Neuronal stem cell (in vitro differentiated cells): ENCODE measurements around the gene LPP.

Source experiments
- DNase-seq: peaks from one replicate; pipeline ENCODE4 v3.0.0-alpha.2; 2013; ENCODE audit warnings: low spot score
- H2AFZ ChIP-seq: one replicate; pipeline ENCODE4 v1.6.1; 2013; ENCODE audit warnings: mild to moderate bottlenecking, low read length, inconsistent platforms
- H2AK5ac ChIP-seq: 2 replicates; pipeline ENCODE4 v1.6.1; 2013; ENCODE audit warnings: low read depth, mild to moderate bottlenecking, inconsistent platforms, low read length, moderate library complexity, mixed read lengths
- H2BK120ac ChIP-seq: 2 replicates; pipeline ENCODE4 v1.6.1; 2013; ENCODE audit warnings: low read depth, mild to moderate bottlenecking, inconsistent platforms, low read length, moderate library complexity, mixed read lengths
- H2BK12ac ChIP-seq: one replicate; pipeline ENCODE4 v1.6.1; 2013; ENCODE audit warnings: low read length, inconsistent platforms
- H2BK15ac ChIP-seq: 2 replicates; pipeline ENCODE4 v1.6.1; 2013; ENCODE audit warnings: mild to moderate bottlenecking, low read length, inconsistent platforms, mixed read lengths
- H2BK5ac ChIP-seq: one replicate; pipeline ENCODE4 v1.6.1; 2013; ENCODE audit warnings: inconsistent platforms, mild to moderate bottlenecking, low read length, moderate library complexity
- H3K14ac ChIP-seq: one replicate; pipeline ENCODE4 v1.6.1; 2013; ENCODE audit warnings: low read length, inconsistent platforms
- H3K18ac ChIP-seq: 2 replicates; pipeline ENCODE4 v1.6.1; 2013; ENCODE audit warnings: low read length, inconsistent platforms
- H3K23ac ChIP-seq: 2 replicates; pipeline ENCODE4 v1.6.1; 2013; ENCODE audit warnings: low read depth, mild to moderate bottlenecking, mixed read lengths, low read length, inconsistent platforms; ENCODE audit not compliant: poor library complexity
- H3K27ac ChIP-seq: replicated peaks from 3 replicates; pipeline ENCODE4 v1.5.1; 2013; ENCODE audit warnings: low read length, inconsistent platforms
- H3K27me3 ChIP-seq, 3 experiments: 2 replicates each; pipeline ENCODE4 v1.6.1; 2013; ENCODE audit warnings: low read length in 3 of 3, mild to moderate bottlenecking in 2 of 3, inconsistent platforms in 1 of 3, low read depth in 1 of 3, mixed read lengths in 1 of 3, moderate library complexity in 1 of 3; ENCODE audit not compliant: control insufficient read depth in 3 of 3, insufficient read depth in 3 of 3
- H3K36me3 ChIP-seq, 2 donors: replicated peaks in 1 of 2; 2 replicates each; pipeline ENCODE4 v1.6.1; 2013; ENCODE audit warnings: low read length in 2 of 2; ENCODE audit not compliant: control insufficient read depth in 2 of 2, insufficient read depth in 2 of 2
- H3K4ac ChIP-seq: 2 replicates; pipeline ENCODE4 v1.6.1; 2013; ENCODE audit warnings: inconsistent platforms, mild to moderate bottlenecking, low read length, moderate library complexity
- H3K4me1 ChIP-seq, 2 donors: 1 replicate in 1 of 2; 2 replicates in 1 of 2; pipeline ENCODE4 v1.6.1; 2013; ENCODE audit warnings: low read length in 2 of 2, low read depth in 1 of 2; ENCODE audit not compliant: control insufficient read depth in 2 of 2, insufficient read depth in 1 of 2
- H3K4me2 ChIP-seq: one replicate; pipeline ENCODE4 v1.6.1; 2013; ENCODE audit warnings: mild to moderate bottlenecking, low read length, inconsistent platforms; ENCODE audit not compliant: insufficient read depth, poor library complexity, severe bottlenecking
- H3K4me3 ChIP-seq, 2 donors: 2 replicates each; pipeline ENCODE4 v1.5.1; 2013; ENCODE audit warnings: low read length in 2 of 2, mild to moderate bottlenecking in 2 of 2, inconsistent platforms in 1 of 2, moderate library complexity in 1 of 2
- H3K79me1 ChIP-seq: one replicate; pipeline ENCODE4 v1.6.1; 2013; ENCODE audit warnings: low read depth, mild to moderate bottlenecking, inconsistent platforms, low read length, moderate library complexity
- H3K9ac ChIP-seq: one replicate; pipeline ENCODE4 v1.6.1; 2013; ENCODE audit warnings: mild to moderate bottlenecking, low read depth, low read length, inconsistent platforms; ENCODE audit not compliant: poor library complexity
- H3K9me3 ChIP-seq, 2 donors: replicated peaks in 1 of 2; 2 replicates each; pipeline versions ENCODE3 to v1.6.1; 2013; ENCODE audit warnings: low read length in 2 of 2, mild to moderate bottlenecking in 2 of 2, inconsistent platforms in 1 of 2, low read depth in 1 of 2, mixed read lengths in 1 of 2, moderate library complexity in 1 of 2; ENCODE audit not compliant: control insufficient read depth in 2 of 2, insufficient read depth in 1 of 2
- H4K8ac ChIP-seq: one replicate; pipeline ENCODE4 v1.6.1; 2013; ENCODE audit warnings: low read depth, mild to moderate bottlenecking, inconsistent platforms, low read length, moderate library complexity
- H4K91ac ChIP-seq: one replicate; pipeline ENCODE4 v1.6.1; 2013; ENCODE audit warnings: low read length, low read depth, mild to moderate bottlenecking, inconsistent platforms; ENCODE audit not compliant: poor library complexity
- whole genome bisulfite sequencing, 2 donors: extraction: QIAGEN DNeasy Blood & Tissue Kit; methylation state at CpG; one replicate each; pipeline ENCODE4 v1.1.7; 2013; ENCODE audit warnings: missing lambda C conversion rate in 2 of 2, mixed read lengths in 1 of 2; ENCODE audit not compliant: insufficient read length in 2 of 2, insufficient replicate concordance in 1 of 2; ENCODE audit errors: extremely low coverage in 2 of 2; 5-methylcytosine and 5-hydroxymethylcytosine counted together

The LPP gene

DNA sequence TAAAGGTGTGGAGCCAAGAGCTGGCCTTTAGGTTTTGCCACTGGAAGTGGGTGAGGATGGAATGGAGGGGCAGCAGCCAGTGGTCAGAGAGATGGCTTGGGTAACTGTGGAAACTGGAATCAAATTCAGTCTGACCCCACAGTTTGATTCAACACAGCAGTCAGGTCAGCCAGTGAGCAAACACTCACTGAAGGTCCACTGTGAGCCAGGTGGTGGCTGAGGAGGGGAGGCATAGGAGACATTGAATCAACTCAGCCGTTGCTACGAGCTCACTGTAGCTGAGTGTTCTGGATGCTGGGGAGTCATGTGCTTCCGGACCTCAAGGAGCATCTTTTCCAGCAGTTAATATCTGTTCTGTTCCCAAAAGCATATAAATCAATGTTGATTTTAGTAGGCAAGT, 37.5 kb downstream of the LPP start:
- no peak overlapping the region for H4K91ac ChIP-seq
- H3K4me1 ChIP-seq, result peaks cover 4 to 7% of the 10 kb centered on the region in 2 donors
- no peak overlapping the region for H3K4me3 ChIP-seq
- H3K27ac ChIP-seq, result no peak overlapping the region
- no peak overlapping the region for H2BK120ac ChIP-seq
- DNase-seq, result no peak
- H2BK5ac ChIP-seq, result no peak overlapping the region
- no peak overlapping the region for H3K18ac ChIP-seq
- no peak overlapping the region for H2AFZ ChIP-seq
- no peak overlapping the region for H3K4me2 ChIP-seq
- no peak overlapping the region for H3K14ac ChIP-seq
- H3K36me3 ChIP-seq, result peaks cover 2 to 40% of the 10 kb centered on the region in 2 donors
- no peaks in the 10 kb centered on the region for H3K9me3 ChIP-seq
- no peak overlapping the region for H2AK5ac ChIP-seq
- H3K9ac ChIP-seq, result no peak overlapping the region
- H3K27me3 ChIP-seq, result no peaks in the 10 kb centered on the region
- no peak overlapping the region for H2BK15ac ChIP-seq
- no peak overlapping the region for H4K8ac ChIP-seq
- H3K79me1 ChIP-seq, result no peaks in the 10 kb centered on the region
- no peak overlapping the region for H3K23ac ChIP-seq
- WGBS, 2 donors, result no CpG with 5 or more reads among the region's 3 CpGs
- H3K4ac ChIP-seq, result no peak overlapping the region
- no peak overlapping the region for H2BK12ac ChIP-seq

DNA sequence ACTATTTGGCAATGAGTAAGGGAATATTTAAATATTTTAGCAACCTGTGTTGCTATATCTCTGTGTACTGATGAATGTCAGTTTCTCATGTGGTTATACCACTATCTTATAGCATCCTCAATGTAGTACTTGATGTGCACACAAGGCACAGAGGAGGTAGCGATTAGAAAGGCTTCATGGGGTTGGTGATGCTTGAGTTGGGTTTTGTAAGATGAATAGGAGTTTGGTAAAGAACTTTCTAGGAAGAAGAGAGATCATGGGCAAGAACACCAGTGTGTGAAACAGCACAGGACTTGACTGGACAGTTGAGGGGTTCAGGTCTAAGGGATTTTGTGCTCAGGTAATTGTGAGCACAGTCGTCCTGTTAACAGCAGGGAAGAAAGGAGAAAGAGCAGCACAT, 38.1 kb downstream of the LPP start:
- Histone ChIP-seq H3K14ac (no peak overlapping the region), H3K79me1 (peaks cover under 1% of the 10 kb centered on the region), H2AK5ac (no peak overlapping the region), H2BK120ac (no peak overlapping the region), H3K27me3 (no peaks in the 10 kb centered on the region), H3K23ac (no peak overlapping the region), H3K36me3 (peaks cover 2 to 37% of the 10 kb centered on the region in 2 donors), H3K4me1 (peaks cover 5 to 13% of the 10 kb centered on the region in 2 donors), H2BK15ac (no peak overlapping the region), H3K4ac (no peak overlapping the region), H3K27ac (no peak overlapping the region), H2AFZ (no peak overlapping the region), H3K9me3 (no peaks in the 10 kb centered on the region), H3K4me2 (no peak overlapping the region), H3K4me3 (no peak overlapping the region), H2BK12ac (no peak overlapping the region), H3K9ac (no peak overlapping the region), H4K8ac (no peak overlapping the region), H2BK5ac (no peak overlapping the region), H4K91ac (no peak overlapping the region), H3K18ac (no peak overlapping the region)
- WGBS, 2 donors, result no CpG with 5 or more reads among the region's 2 CpGs
- DNase-seq, result no peak

DNA sequence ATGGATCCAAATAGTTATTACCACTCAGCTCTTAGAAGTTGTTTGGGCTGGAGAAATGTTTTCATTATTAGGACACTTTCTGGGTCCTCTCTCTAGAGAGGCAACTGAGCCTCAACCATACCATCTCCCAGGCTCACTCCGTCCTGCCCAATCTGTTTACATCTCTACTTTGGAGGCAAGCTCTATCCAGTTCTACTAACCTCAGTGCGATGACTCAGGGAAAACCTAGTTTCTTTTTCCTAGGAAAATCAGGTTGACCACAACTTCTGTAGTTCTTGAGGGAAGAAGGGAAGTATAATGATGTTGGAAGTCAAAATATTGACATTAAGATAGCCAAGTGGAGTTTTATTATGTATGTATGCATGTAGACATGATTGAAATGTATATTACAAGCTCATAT, 40.4 kb downstream of the LPP start:
- no peak overlapping the region for H3K4me2 ChIP-seq
- no peak overlapping the region for H4K8ac ChIP-seq
- no peak overlapping the region for H3K4me3 ChIP-seq
- no peak overlapping the region for H3K18ac ChIP-seq
- H2BK120ac ChIP-seq, result no peak overlapping the region
- no peak overlapping the region for H2BK5ac ChIP-seq
- no peak overlapping the region for H2AK5ac ChIP-seq
- no peak overlapping the region for H2BK12ac ChIP-seq
- DNase-seq, result no peak
- no peak overlapping the region for H2BK15ac ChIP-seq
- H3K14ac ChIP-seq, result no peak overlapping the region
- peaks cover 3% of the 10 kb centered on the region for H3K79me1 ChIP-seq
- no CpG with 5 or more reads among the region's 2 CpGs for WGBS, 2 donors
- H2AFZ ChIP-seq, result no peak overlapping the region
- no peak overlapping the region for H3K27ac ChIP-seq
- peaks cover 8 to 17% of the 10 kb centered on the region in 2 donors for H3K4me1 ChIP-seq
- peaks cover 2 to 39% of the 10 kb centered on the region in 2 donors for H3K36me3 ChIP-seq
- no peaks in the 10 kb centered on the region for H3K27me3 ChIP-seq
- H3K9me3 ChIP-seq, result no peaks in the 10 kb centered on the region
- H3K23ac ChIP-seq, result no peak overlapping the region
- no peak overlapping the region for H3K4ac ChIP-seq
- no peak overlapping the region for H4K91ac ChIP-seq
- H3K9ac ChIP-seq, result no peak overlapping the region

DNA sequence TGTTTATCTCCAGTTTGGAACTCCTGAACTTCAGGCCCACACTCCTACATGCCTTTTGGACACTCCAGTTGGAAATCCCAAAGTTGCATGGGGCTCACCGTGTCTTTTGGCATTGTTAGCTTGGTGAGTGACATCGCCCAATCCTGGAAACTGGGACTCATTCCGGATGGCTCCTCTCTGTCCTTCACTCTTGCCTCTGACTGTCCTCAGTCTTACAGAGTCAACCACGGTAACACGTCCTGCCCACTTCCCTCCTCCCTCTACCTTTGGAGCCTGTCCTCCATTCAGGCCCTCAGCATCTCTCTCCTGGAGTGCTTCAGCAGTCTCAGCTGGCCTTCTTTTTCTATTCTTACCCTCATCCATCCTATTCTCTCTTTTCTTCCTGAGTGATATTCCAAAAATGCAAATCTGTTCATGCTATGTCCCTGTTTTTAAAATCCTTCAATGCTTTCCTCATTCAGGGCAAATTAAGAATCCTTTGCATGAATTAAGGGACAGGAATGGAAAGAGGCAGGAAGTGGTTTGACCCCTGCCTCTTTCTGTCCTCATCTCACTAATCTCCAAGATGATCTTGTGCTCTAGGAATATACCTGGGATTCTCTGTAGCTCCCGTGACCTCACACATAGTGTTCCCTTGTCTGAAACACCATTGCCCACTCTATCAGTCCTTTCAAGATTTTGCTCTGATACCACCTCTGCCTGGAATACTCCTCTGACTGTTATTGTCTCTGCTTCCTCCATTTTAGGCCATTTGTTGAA, 42.5 kb downstream of the LPP start:
- no peak overlapping the region for H2BK120ac ChIP-seq
- no CpG with 5 or more reads among the region's 6 CpGs for WGBS, 2 donors

More for the DNA sequence above, 42.5 kb downstream of the LPP start:
- H4K91ac ChIP-seq, result no peak overlapping the region
- no peak overlapping the region for H3K4me3 ChIP-seq
- peaks cover 8 to 17% of the 10 kb centered on the region in 2 donors for H3K4me1 ChIP-seq
- no peak overlapping the region for H2BK15ac ChIP-seq
- H3K9me3 ChIP-seq, result no peaks in the 10 kb centered on the region
- no peak overlapping the region for H2AFZ ChIP-seq
- no peak overlapping the region for H4K8ac ChIP-seq
- no peak overlapping the region for H2BK12ac ChIP-seq
- H3K79me1 ChIP-seq, result peaks cover 3% of the 10 kb centered on the region
- no peak overlapping the region for H3K9ac ChIP-seq
- H3K27me3 ChIP-seq, result no peaks in the 10 kb centered on the region
- no peak overlapping the region for H3K4ac ChIP-seq
- no peak overlapping the region for H3K27ac ChIP-seq
- H3K23ac ChIP-seq, result no peak overlapping the region
- no peak overlapping the region for H3K18ac ChIP-seq
- no peak overlapping the region for H3K14ac ChIP-seq
- H3K4me2 ChIP-seq, result no peak overlapping the region
- no peak overlapping the region for H2AK5ac ChIP-seq
- no peak for DNase-seq
- peaks cover 2 to 33% of the 10 kb centered on the region in 2 donors for H3K36me3 ChIP-seq
- no peak overlapping the region for H2BK5ac ChIP-seq
